Measurements from ENCODE around the gene CD9.

- TF ChIP-seq POLR2A (IDR thresholded peaks at IDR 0.05; ENCODE audit: low read length) = no peak
- no peak for TF ChIP-seq GATA1 (IDR thresholded peaks at IDR 0.05; ENCODE audit: low read depth, low read length)
These were observed 12.0 kb upstream of the CD9 start for GRCh38 chr12:6187948-6188793.

Data from erythroblast (primary cell).